ENCODE data around the gene ADAT3. TPM values are rescaled to one million over a fixed set of nuclear protein-coding genes. Genes with fewer than 3 reads are reported as not detected.

The ADAT3 gene
- polyA plus RNA-seq, 1 of the 3 experiments (the other 2 are of a cell fraction), result 2.8 TPM

DNA sequence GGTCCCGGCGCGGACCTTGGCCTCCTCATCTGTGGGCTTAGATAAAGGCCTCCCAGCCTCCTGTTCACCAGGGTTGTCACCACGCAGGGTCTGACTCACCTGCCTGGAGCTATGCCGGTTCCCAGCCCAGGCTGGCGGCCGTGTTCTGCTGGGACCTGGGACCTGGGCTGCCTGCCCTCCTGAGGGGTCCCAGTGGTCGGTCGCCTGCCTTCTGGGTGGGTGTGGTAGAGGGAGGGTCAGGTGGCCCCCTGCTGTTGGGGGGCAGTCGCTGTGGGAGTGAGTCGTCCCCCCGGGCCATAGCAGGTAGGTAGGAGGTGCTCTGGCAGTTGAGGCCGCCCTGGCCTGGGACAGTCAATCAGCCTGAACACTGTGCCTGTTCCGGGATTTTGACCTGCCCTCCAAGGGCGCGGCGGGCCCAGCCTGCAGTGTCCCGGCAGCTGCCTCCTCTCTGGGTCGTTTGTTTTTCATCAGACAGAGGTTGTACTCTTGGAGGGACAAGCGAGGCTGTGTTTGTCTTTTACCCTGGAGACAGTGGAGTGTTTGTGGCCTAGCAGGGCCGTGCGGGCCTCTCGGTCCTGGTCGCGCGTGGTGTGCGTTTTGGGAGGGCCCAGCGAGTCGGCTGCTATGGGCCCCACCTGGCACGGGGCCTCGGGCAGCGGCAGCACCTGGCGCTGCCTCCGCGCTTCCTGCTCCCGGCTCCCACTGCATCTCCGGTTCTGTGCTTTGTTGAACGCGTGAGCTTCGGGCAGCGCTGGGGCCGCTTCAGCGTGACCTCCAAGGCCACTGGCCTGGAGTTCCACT, 2.6 kb downstream of the ADAT3 start:
- no peak overlapping the region for H3K4me2 ChIP-seq
- peaks cover 73% of the 10 kb centered on the region for H3K79me2 ChIP-seq (ENCODE audit: insufficient read depth)
- H3K9me3 ChIP-seq, result no peaks in the 10 kb centered on the region
- H3K27me3 ChIP-seq (ENCODE audit: insufficient read depth), result no peaks in the 10 kb centered on the region
- TF ChIP-seq, protein P1, sequence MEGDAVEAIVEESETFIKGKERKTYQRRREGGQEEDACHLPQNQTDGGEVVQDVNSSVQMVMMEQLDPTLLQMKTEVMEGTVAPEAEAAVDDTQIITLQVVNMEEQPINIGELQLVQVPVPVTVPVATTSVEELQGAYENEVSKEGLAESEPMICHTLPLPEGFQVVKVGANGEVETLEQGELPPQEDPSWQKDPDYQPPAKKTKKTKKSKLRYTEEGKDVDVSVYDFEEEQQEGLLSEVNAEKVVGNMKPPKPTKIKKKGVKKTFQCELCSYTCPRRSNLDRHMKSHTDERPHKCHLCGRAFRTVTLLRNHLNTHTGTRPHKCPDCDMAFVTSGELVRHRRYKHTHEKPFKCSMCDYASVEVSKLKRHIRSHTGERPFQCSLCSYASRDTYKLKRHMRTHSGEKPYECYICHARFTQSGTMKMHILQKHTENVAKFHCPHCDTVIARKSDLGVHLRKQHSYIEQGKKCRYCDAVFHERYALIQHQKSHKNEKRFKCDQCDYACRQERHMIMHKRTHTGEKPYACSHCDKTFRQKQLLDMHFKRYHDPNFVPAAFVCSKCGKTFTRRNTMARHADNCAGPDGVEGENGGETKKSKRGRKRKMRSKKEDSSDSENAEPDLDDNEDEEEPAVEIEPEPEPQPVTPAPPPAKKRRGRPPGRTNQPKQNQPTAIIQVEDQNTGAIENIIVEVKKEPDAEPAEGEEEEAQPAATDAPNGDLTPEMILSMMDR (IDR thresholded peaks at IDR 0.05), result no peak
- TF ChIP-seq, protein P2, sequence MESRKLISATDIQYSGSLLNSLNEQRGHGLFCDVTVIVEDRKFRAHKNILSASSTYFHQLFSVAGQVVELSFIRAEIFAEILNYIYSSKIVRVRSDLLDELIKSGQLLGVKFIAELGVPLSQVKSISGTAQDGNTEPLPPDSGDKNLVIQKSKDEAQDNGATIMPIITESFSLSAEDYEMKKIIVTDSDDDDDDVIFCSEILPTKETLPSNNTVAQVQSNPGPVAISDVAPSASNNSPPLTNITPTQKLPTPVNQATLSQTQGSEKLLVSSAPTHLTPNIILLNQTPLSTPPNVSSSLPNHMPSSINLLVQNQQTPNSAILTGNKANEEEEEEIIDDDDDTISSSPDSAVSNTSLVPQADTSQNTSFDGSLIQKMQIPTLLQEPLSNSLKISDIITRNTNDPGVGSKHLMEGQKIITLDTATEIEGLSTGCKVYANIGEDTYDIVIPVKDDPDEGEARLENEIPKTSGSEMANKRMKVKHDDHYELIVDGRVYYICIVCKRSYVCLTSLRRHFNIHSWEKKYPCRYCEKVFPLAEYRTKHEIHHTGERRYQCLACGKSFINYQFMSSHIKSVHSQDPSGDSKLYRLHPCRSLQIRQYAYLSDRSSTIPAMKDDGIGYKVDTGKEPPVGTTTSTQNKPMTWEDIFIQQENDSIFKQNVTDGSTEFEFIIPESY (IDR thresholded peaks at IDR 0.05; ENCODE audit: borderline replicate concordance, low read depth), result no peak
- TF ChIP-seq FOXM1 (IDR thresholded peaks at IDR 0.05; ENCODE audit: low read depth) (no peak), GABPA (IDR thresholded peaks at IDR 0.05; ENCODE audit: low read depth) (no peak), ELF1 (IDR thresholded peaks at IDR 0.05) (no peak), MXI1 (IDR thresholded peaks at IDR 0.05; ENCODE audit: low read depth, low read length) (no peak), EP300 (IDR thresholded peaks at IDR 0.05; ENCODE audit: borderline replicate concordance in 1 of 2, low read depth in 1 of 2, low read length in 1 of 2) (no peak), NRF1 (IDR thresholded peaks at IDR 0.05; ENCODE audit: low read depth, low read length) (no peak), RFX5 (IDR thresholded peaks at IDR 0.05; ENCODE audit: low read length) (no peak), FOSL2 (IDR thresholded peaks at IDR 0.05; ENCODE audit: borderline replicate concordance, low read depth) (no peak), CHD2 (IDR thresholded peaks at IDR 0.05; ENCODE audit: low read length, partially characterized antibody) (no peak), NFIC (IDR thresholded peaks at IDR 0.05; ENCODE audit: borderline replicate concordance) (no peak), JUND (IDR thresholded peaks at IDR 0.05) (no peak), SMC3 (IDR thresholded peaks at IDR 0.05; ENCODE audit: low read depth, low read length) (no peak)
- TF ChIP-seq, protein P3, sequence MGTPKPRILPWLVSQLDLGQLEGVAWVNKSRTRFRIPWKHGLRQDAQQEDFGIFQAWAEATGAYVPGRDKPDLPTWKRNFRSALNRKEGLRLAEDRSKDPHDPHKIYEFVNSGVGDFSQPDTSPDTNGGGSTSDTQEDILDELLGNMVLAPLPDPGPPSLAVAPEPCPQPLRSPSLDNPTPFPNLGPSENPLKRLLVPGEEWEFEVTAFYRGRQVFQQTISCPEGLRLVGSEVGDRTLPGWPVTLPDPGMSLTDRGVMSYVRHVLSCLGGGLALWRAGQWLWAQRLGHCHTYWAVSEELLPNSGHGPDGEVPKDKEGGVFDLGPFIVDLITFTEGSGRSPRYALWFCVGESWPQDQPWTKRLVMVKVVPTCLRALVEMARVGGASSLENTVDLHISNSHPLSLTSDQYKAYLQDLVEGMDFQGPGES (IDR thresholded peaks at IDR 0.05; ENCODE audit: low read depth, low read length), result no peak
- TF ChIP-seq, protein P4, sequence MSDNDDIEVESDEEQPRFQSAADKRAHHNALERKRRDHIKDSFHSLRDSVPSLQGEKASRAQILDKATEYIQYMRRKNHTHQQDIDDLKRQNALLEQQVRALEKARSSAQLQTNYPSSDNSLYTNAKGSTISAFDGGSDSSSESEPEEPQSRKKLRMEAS (IDR thresholded peaks at IDR 0.05; ENCODE audit: low read depth), result no peak
- TF ChIP-seq, protein P5, sequence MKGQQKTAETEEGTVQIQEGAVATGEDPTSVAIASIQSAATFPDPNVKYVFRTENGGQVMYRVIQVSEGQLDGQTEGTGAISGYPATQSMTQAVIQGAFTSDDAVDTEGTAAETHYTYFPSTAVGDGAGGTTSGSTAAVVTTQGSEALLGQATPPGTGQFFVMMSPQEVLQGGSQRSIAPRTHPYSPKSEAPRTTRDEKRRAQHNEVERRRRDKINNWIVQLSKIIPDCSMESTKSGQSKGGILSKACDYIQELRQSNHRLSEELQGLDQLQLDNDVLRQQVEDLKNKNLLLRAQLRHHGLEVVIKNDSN (IDR thresholded peaks at IDR 0.05; ENCODE audit: borderline replicate concordance, low read depth), result no peak
- peaks cover 0 to 10% of the 10 kb centered on the region in 2 experiments for H3K36me3 ChIP-seq (replicated peaks in 1 of 2; ENCODE audit: control insufficient read depth in 1 of 2, insufficient read depth in 2 of 2, low read length in 1 of 2)
- H3K4me1 ChIP-seq (ENCODE audit: control insufficient read depth in 1 of 2, insufficient read depth in 2 of 2, low read depth in 1 of 2, low read length in 1 of 2), result peaks cover 0 to 18% of the 10 kb centered on the region in 2 experiments; a peak in 1 of 4 replicates
- H3K9ac ChIP-seq, result no peak overlapping the region
- DNase-seq, result no peak
- no peak overlapping the region for H3K4me3 ChIP-seq (ENCODE audit: low read depth in 2 of 2, low read length in 1 of 2)
- WGBS (ENCODE audit: low lambda C conversion rate), result 83% methylated on average over 7 of the region's 43 CpGs
- H2AFZ ChIP-seq (ENCODE audit: low read depth), result no peak overlapping the region
- CTCF ChIA-PET, result interaction anchor here (0.6 to 2.9 kb wide), 3 partner anchors 17 to 247 kb away, joined by 3 to 11 read pairs (median 3); no protein-coding TSS in a partner anchor
- peaks cover 17% of the 10 kb centered on the region for H3F3A ChIP-seq (replicated peaks; ENCODE audit: insufficient read depth)
- no peaks in the 10 kb centered on the region for H3K9me2 ChIP-seq
- POLR2A ChIA-PET, result no interaction called here
- peaks cover 36% of the 10 kb centered on the region for H4K20me1 ChIP-seq (ENCODE audit: insufficient read depth)
- no peak overlapping the region for H3K27ac ChIP-seq (ENCODE audit: low read depth in 2 of 2, low read length in 1 of 2)
